ENCODE measurements around the gene ASAH2.
"Not testable (repeated sequence)": the region's sequence is repeated elsewhere in the genome, so short reads cannot be mapped to it uniquely, and the experiment has no call there.

ASAH2 gene

GRCh38 chr10:50254479-50254878 lies 3.2 kb upstream of the ASAH2 start:
- DNase-seq (ENCODE audit: low spot score): no peak

GRCh38 chr10:50250096-50250854 lies 1.0 kb downstream of the ASAH2 start:
- no peak for DNase-seq (ENCODE audit: low spot score)

- no peak for DNase-seq (ENCODE audit: low spot score)
Measured at GRCh38 chr10:50248598-50248997, 2.7 kb downstream of the ASAH2 start.

GRCh38 chr10:50248062-50248461 lies 3.3 kb downstream of the ASAH2 start:
- no peak for DNase-seq (ENCODE audit: low spot score)

- no peak for DNase-seq (ENCODE audit: low spot score)
Measured at GRCh38 chr10:50244201-50244600, 7.1 kb downstream of the ASAH2 start.

GRCh38 chr10:50242777-50243176 lies 8.5 kb downstream of the ASAH2 start:
- DNase-seq (ENCODE audit: low spot score): no peak

- DNase-seq (ENCODE audit: low spot score): not testable (repeated sequence)
Measured at GRCh38 chr10:50241478-50241877, 9.8 kb downstream of the ASAH2 start.

GRCh38 chr10:50234486-50234885 lies 16.8 kb downstream of the ASAH2 start:
- no peak for DNase-seq (ENCODE audit: low spot score)

- no peak for DNase-seq (ENCODE audit: low spot score)
Measured at GRCh38 chr10:50232261-50232639, 19.1 kb downstream of the ASAH2 start.

- no peak for DNase-seq (ENCODE audit: low spot score)
Measured at GRCh38 chr10:50231515-50232260, 19.6 kb downstream of the ASAH2 start.

GRCh38 chr10:50229460-50229859 lies 21.9 kb downstream of the ASAH2 start:
- DNase-seq (ENCODE audit: low spot score): no peak

- DNase-seq (ENCODE audit: low spot score): no peak
Measured at GRCh38 chr10:50228672-50229071, 22.6 kb downstream of the ASAH2 start.

GRCh38 chr10:50226610-50227009 lies 24.7 kb downstream of the ASAH2 start:
- no peak for DNase-seq (ENCODE audit: low spot score)

GRCh38 chr10:50224330-50224952 lies 26.9 kb downstream of the ASAH2 start:
- DNase-seq (ENCODE audit: low spot score): peak; percentile 60

GRCh38 chr10:50222199-50222598 lies 29.1 kb downstream of the ASAH2 start:
- no peak for DNase-seq (ENCODE audit: low spot score)

GRCh38 chr10:50221470-50221869 lies 29.8 kb downstream of the ASAH2 start:
- DNase-seq (ENCODE audit: low spot score): no peak

GRCh38 chr10:50219646-50220045 lies 31.7 kb downstream of the ASAH2 start:
- no peak for DNase-seq (ENCODE audit: low spot score)

- DNase-seq (ENCODE audit: low spot score): no peak
Measured at GRCh38 chr10:50219200-50219599, 32.1 kb downstream of the ASAH2 start.

- no peak for DNase-seq (ENCODE audit: low spot score)
Measured at GRCh38 chr10:50216894-50217293, 34.4 kb downstream of the ASAH2 start.

- DNase-seq (ENCODE audit: low spot score): no peak
Measured at GRCh38 chr10:50216418-50216817, 34.9 kb downstream of the ASAH2 start.

GRCh38 chr10:50211670-50212069 lies 39.6 kb downstream of the ASAH2 start:
- no peak for DNase-seq (ENCODE audit: low spot score)

- no peak for DNase-seq (ENCODE audit: low spot score)
Measured at GRCh38 chr10:50210876-50211275, 40.4 kb downstream of the ASAH2 start.
